HG03520 (cell line): ENCODE results near the gene PRPSAP2.
"Not testable (repeated sequence)": the region's sequence is repeated elsewhere in the genome, so short reads cannot be mapped to it uniquely, and the experiment has no call there.

Experiments
- ATAC-seq: cut with Tn5 transposase; IDR thresholded peaks from one replicate; pipeline ENCODE4 v1.9.1; 2021; ENCODE audit warnings: mild to moderate bottlenecking, moderate library complexity; ENCODE audit not compliant: unreplicated experiment

Gene PRPSAP2, protein sequence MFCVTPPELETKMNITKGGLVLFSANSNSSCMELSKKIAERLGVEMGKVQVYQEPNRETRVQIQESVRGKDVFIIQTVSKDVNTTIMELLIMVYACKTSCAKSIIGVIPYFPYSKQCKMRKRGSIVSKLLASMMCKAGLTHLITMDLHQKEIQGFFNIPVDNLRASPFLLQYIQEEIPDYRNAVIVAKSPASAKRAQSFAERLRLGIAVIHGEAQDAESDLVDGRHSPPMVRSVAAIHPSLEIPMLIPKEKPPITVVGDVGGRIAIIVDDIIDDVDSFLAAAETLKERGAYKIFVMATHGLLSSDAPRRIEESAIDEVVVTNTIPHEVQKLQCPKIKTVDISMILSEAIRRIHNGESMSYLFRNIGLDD

GRCh38 chr17:18857864-18858566 is at the start of gene PRPSAP2:
TSS of gene PRPSAP2 (plus strand) at chr17:18858131. CDS start at chr17:18865834, 7,703 bp downstream.
- ATAC-seq: peak; percentile 43

- ATAC-seq: not testable (repeated sequence)
These were observed 42.0 kb upstream of the PRPSAP2 start for GRCh38 chr17:18815924-18816323.

- ATAC-seq: not testable (repeated sequence)
These were observed 41.2 kb upstream of the PRPSAP2 start for GRCh38 chr17:18816489-18817371.

DNA sequence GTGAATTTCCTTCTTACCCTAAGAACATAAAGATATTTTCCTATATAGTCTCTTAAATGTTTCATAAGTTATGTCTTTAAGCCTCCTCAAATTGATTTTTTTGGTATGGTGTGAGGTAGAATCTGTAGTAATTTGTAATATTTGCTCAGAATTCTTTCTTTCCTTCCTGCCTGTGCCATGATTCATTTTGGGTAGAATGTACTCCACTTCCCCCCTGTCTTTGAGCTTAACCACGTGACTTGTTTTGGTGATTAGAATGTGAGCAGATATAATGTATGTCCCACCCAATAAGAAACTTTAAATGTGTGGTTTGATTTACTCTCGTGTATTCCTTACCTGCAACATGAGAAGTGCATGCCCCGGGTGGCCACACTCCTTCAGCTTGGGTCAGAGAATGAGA is 36.5 kb upstream of the PRPSAP2 start:
- ATAC-seq: not testable (repeated sequence)

- ATAC-seq: not testable (repeated sequence)
These were observed 30.3 kb upstream of the PRPSAP2 start for GRCh38 chr17:18827613-18828012.

GRCh38 chr17:18848501-18848900 is 9.4 kb upstream of the PRPSAP2 start:
- no peak for ATAC-seq

- no peak for ATAC-seq
These were observed 7.3 kb upstream of the PRPSAP2 start for GRCh38 chr17:18850679-18851078.

- no peak for ATAC-seq
These were observed 6.7 kb upstream of the PRPSAP2 start for GRCh38 chr17:18851201-18851600.

DNA sequence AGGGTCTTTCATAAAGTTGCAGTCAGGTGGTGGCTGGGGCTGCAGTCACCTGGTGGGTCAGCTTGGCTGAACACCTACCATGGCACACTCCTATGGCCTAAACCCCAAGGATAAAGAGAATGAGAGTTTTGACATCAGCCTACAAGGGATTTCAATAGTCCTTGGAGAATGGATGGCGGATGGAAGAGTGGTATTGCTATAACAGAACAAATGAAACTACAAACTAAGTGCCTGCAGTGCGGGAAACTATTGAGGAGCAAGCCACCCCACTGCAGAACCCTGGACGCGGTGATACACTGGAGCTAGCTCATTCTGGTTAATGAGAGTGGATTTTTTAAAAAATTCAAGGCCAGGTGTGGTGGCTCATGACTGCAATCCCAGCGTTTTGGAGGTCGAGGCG is 3.0 kb upstream of the PRPSAP2 start:
- no peak for ATAC-seq

- peak; percentile 70 for ATAC-seq
These were observed 1.9 kb upstream of the PRPSAP2 start for GRCh38 chr17:18855831-18856569.

GRCh38 chr17:18856570-18856915 is 1.4 kb upstream of the PRPSAP2 start:
- ATAC-seq: no peak

- ATAC-seq: no peak
These were observed 775 bp downstream of the PRPSAP2 start for GRCh38 chr17:18858567-18859245.

GRCh38 chr17:18859256-18859655 is 1.3 kb downstream of the PRPSAP2 start:
- no peak for ATAC-seq

DNA sequence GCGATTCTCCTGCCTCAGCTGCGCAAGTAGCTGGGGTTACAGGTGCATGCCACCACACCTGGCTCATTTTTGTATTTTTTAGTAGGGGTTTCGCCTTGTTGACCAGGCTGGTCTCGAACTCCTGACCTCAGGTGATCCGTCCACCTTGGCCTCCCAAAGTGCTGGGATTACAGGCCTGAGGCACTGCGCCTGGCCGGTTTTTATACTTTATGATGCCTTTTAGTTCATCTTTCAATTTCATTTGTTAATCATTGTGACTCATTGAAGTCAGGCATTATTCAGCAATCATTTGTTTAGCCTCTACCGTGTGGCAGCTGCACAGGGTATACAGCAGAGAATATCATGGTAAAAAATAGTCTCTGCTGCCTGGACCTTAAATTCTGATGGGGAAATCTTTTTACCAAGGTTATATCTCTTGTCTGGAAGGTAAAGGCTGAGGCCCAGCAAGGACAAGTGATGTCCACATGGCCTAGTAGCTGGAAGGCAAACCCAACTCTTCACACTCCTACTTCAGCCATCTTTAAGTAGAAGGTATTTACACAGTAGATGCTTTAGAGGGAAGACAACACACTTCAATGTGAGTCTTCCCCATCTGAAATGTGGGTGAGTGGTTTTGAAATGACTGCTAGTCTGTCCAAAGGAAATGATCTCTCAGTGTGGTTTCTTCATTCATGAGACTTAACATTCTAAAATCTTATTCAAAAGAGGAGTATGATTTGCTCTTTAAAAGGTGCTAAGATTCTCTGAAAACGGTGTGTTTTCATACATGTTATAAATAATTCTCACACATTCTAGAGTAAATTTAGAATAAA is 2.4 kb downstream of the PRPSAP2 start:
- no peak for ATAC-seq

- no peak for ATAC-seq
These were observed 4.1 kb downstream of the PRPSAP2 start for GRCh38 chr17:18862011-18862410.

- not testable (repeated sequence) for ATAC-seq
These were observed 7.1 kb downstream of the PRPSAP2 start for GRCh38 chr17:18864996-18865395.

DNA sequence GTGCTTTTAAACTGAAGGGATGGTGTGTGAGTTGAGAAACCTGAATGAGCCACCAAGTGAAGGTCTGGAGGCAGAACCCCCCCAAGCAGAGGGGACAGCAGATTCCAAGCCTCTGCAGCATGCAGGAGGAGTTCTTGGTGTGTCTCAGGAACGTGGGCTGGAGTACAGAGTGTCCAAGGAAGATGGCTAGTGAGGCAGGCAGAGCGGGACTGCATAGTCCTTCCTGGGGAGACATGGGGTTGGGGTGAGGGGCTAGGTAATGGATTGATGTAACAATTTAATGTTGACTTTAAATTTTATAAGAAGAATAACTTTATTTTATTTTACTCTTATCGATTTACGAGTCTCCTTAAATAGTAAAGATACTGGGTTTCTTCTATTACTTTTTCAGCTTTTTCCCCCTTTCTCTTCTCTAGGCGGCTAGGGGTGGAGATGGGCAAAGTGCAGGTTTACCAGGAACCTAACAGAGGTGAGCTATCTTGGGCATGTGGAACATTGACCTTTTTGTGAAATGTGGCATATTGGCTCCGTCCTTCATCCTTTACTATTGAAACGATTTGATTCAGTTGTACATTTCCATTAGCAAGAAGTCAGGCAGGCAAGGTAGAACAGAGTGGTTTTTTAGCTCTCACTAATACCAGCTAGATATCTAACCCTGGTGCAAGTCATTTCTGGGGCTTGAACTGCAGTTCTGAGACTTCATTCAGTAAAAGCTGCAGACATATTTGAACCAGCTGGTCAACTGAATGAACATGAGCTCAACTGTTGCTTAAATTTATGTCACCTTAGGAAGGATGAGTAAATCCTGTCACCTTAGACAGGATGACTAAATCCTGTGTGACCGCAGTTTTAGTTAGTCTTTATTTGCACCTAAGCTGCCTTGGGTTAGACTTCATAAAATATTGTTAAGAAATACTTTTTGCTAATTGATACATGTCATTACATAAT is 9.2 kb downstream of the PRPSAP2 start:
- ATAC-seq: no peak

DNA sequence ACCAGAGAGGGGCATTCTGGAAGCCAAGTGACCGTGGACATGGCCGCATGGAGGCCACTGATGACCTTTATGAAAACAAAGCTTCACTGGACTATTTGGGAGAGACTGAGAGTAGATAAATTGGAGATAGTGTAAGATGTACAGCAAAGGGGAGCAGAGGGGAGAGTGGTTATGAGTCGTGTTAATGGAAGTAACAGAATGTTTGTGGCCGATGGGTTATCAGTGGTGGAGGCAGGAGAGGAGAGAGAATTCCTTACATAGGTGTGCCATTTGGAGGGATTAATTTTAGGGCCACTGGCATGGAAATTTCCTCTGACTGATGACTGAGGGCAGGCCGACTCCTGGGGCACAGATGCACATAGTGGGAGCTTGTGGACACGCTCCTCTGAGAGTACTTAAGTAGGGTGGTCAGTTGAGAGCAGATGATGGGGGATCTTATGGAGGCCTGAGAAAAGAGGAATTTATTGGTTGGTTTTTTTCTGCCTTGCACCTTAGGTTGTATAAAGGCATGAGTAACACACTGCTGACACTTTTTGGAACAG is 19.2 kb downstream of the PRPSAP2 start:
- no peak for ATAC-seq
